Left renal pelvis (tissue), 4 donors: ENCODE data around the gene ASF1B. TPM values are rescaled to one million over a fixed set of nuclear protein-coding genes. Genes with fewer than 3 reads are reported as not detected.
A peak's percentile ranks its signal among the peaks of the same experiment; 100 is the strongest.

Experiments
- DNase-seq, 4 donors: peaks; one replicate each; pipeline ENCODE4 v3.0.0-alpha.2; 2013; ENCODE audit warnings: low read depth in 4 of 4, low spot score in 3 of 4
- polyA plus RNA-seq, 4 donors: library from polyadenylated mRNA; unstranded; fragments of 120-200 nt; gene quantifications; one replicate each; pipeline ENCODE4 v1.2.1, GENCODE V29; 2013; ENCODE audit not compliant: insufficient read length in 4 of 4

The ASF1B gene
- polyA plus RNA-seq, 4 donors, result 15.1 to 19.8 (median 19.4) TPM

- DNase-seq, result no peak
These were observed 46.5 kb downstream of the ASF1B start for GRCh38 chr19:14089662-14090508.

GRCh38 chr19:14089412-14089661 is 47.1 kb downstream of the ASF1B start:
- DNase-seq, result no peak

GRCh38 chr19:14088634-14089411 is 47.6 kb downstream of the ASF1B start:
- DNase-seq, result no peak

GRCh38 chr19:14086098-14086497 is 50.3 kb downstream of the ASF1B start:
- no peak for DNase-seq

- no peak for DNase-seq
These were observed 50.9 kb downstream of the ASF1B start, which contains the start of gene C19orf67 for GRCh38 chr19:14085309-14085995. Gene C19orf67, minus strand, starts transcription at chr19:14085783. Its CDS starts 156 bp downstream, at chr19:14085627.

GRCh38 chr19:14082675-14082960 is 53.8 kb downstream of the ASF1B start:
- DNase-seq, result no peak

GRCh38 chr19:14081797-14082674 is 54.4 kb downstream of the ASF1B start:
- no peak for DNase-seq

GRCh38 chr19:14080887-14081796 is 55.2 kb downstream of the ASF1B start:
- DNase-seq, result peak; percentile 99 to 100 (median 100)

- DNase-seq, result no peak
These were observed 58.0 kb downstream of the ASF1B start for GRCh38 chr19:14078411-14078810.

GRCh38 chr19:14073925-14074838 is 62.2 kb downstream of the ASF1B start:
- DNase-seq, result no peak

- no peak for DNase-seq
These were observed 63.0 kb downstream of the ASF1B start for GRCh38 chr19:14073261-14073924.

- no peak for DNase-seq
These were observed 63.7 kb downstream of the ASF1B start, which contains the start of gene MISP3 for GRCh38 chr19:14072535-14073260. Gene MISP3, plus strand, starts transcription at chr19:14072786. Its CDS starts 524 bp downstream, at chr19:14073310.

GRCh38 chr19:14070268-14071050 is 65.9 kb downstream of the ASF1B start:
- DNase-seq, result no peak
